Tibial nerve (tissue), 4 donors: ENCODE measurements around the gene USP20.

Experiments used
- EP300 ChIP-seq, 2 donors: sonication (generic); formaldehyde crosslinking; IDR thresholded peaks; one replicate each; pipeline ENCODE4 v1.6.1; 2017; ENCODE audit warnings: antibody characterized with exemption in 2 of 2, mild to moderate bottlenecking in 1 of 2
- TF ChIP-seq, protein P1 (sequence below), 5 experiments: fragments of 200-600 bp in 3 of 5; fragments of 450-650 bp in 2 of 5; sonication (generic) in 3 of 5; IDR thresholded peaks; one replicate each; pipeline ENCODE4 v1.5.1; 2016 to 2019; ENCODE audit warnings: antibody characterized with exemption in 5 of 5, mild to moderate bottlenecking in 3 of 5, moderate library complexity in 2 of 5

- no peak for TF ChIP-seq EP300 (IDR thresholded peaks at IDR 0.05)
- TF ChIP-seq, protein P1, sequence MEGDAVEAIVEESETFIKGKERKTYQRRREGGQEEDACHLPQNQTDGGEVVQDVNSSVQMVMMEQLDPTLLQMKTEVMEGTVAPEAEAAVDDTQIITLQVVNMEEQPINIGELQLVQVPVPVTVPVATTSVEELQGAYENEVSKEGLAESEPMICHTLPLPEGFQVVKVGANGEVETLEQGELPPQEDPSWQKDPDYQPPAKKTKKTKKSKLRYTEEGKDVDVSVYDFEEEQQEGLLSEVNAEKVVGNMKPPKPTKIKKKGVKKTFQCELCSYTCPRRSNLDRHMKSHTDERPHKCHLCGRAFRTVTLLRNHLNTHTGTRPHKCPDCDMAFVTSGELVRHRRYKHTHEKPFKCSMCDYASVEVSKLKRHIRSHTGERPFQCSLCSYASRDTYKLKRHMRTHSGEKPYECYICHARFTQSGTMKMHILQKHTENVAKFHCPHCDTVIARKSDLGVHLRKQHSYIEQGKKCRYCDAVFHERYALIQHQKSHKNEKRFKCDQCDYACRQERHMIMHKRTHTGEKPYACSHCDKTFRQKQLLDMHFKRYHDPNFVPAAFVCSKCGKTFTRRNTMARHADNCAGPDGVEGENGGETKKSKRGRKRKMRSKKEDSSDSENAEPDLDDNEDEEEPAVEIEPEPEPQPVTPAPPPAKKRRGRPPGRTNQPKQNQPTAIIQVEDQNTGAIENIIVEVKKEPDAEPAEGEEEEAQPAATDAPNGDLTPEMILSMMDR (IDR thresholded peaks at IDR 0.05), result no peak
Observed at GRCh38 chr9:129823542-129823934, 11.7 kb upstream of the USP20 start.
